Upper lobe of left lung (tissue), 6 donors: Measurements from ENCODE around the gene METTL15. TPM values are rescaled to one million over a fixed set of nuclear protein-coding genes. Genes with fewer than 3 reads are reported as not detected.
"Not testable (repeated sequence)": the region's sequence is repeated elsewhere in the genome, so short reads cannot be mapped to it uniquely, and the experiment has no call there.

Experiments
- ATAC-seq, 2 donors: fragments of 200-7000 bp; cut with Tn5 transposase; one replicate each; pipeline ENCODE4 v1.9.1; 2022; ENCODE audit warnings: mild to moderate bottlenecking in 2 of 2, moderate library complexity in 2 of 2; ENCODE audit not compliant: low FRiP score in 2 of 2
- DNase-seq, 2 donors: peaks; one replicate each; pipeline ENCODE4 v3.0.0-alpha.2; 2019 to 2020
- H3K27ac ChIP-seq, 4 donors: fragments of 200-600 bp; sonication (generic); one replicate each; pipeline ENCODE4 v1.5.1; 2016 to 2019
- H3K27me3 ChIP-seq, 4 donors: fragments of 200-600 bp; sonication (generic); one replicate each; pipeline ENCODE4 v1.5.1; 2017 to 2019
- H3K36me3 ChIP-seq, 4 donors: fragments of 200-600 bp; sonication (generic); one replicate each; pipeline ENCODE4 v1.5.1; 2016 to 2019
- H3K4me1 ChIP-seq, 4 donors: fragments of 200-600 bp; sonication (generic); one replicate each; pipeline ENCODE4 v1.5.1; 2018 to 2019
- H3K4me3 ChIP-seq, 4 donors: fragments of 200-600 bp; sonication (generic); one replicate each; pipeline ENCODE4 v1.5.1; 2017 to 2019; ENCODE audit warnings: mild to moderate bottlenecking in 2 of 4, moderate library complexity in 1 of 4
- H3K9me3 ChIP-seq, 4 donors: fragments of 200-600 bp; sonication (generic); one replicate each; pipeline ENCODE4 v1.5.1; 2018 to 2019
- CTCF ChIP-seq, 6 experiments: fragments of 450-650 bp in 4 of 6; fragments of 200-600 bp in 2 of 6; sonication (generic) in 2 of 6; IDR thresholded peaks; one replicate each; pipeline ENCODE4 v1.5.1; 2016 to 2019; ENCODE audit warnings: antibody characterized with exemption in 6 of 6
- EP300 ChIP-seq, 4 donors: sonication (generic); formaldehyde crosslinking; IDR thresholded peaks; one replicate each; pipeline ENCODE4 v1.5.1; 2017; ENCODE audit warnings: antibody characterized with exemption in 4 of 4, control low read depth in 2 of 4
- POLR2A ChIP-seq, 4 donors: fragments of 450-650 bp; IDR thresholded peaks; one replicate each; pipeline ENCODE4 v1.5.1; 2016 to 2017; ENCODE audit warnings: antibody characterized with exemption in 4 of 4, mild to moderate bottlenecking in 2 of 4
- POLR2AphosphoS5 ChIP-seq, 2 donors: sonication (generic); formaldehyde crosslinking; IDR thresholded peaks; one replicate each; pipeline ENCODE4 v1.5.1; 2017; ENCODE audit warnings: antibody characterized with exemption in 2 of 2
- WGBS, 2 donors: methylation state at CpG; one replicate each; pipeline ENCODE4 v1.1.5; 2017 to 2018; 5-methylcytosine and 5-hydroxymethylcytosine counted together
- total RNA-seq, 6 donors: library from RNA; depleted of rRNA in 4 of 6; stranded (reverse); fragments of >200 nt in 4 of 6; gene quantifications; one replicate each; pipeline versions ENCODE4 v1.1.0 to v1.2.1, GENCODE V29; 2016 to 2021
- donor health status: DM: no; HTN: no; CAD: no; lungs with moderate emphysema.
- donor health status: DM: no; HTN: yes; CAD: no; lungs with severe emphysema.

METTL15 gene
- total RNA-seq, 6 donors from 2014 or later, result 3.0 to 24.1 (median 11.2) TPM

GRCh38 chr11:28315440-28315839, 207.3 kb downstream of the METTL15 start:
- Histone ChIP-seq H3K4me3 (no peak overlapping the region), H3K4me1 (no peaks in the 10 kb centered on the region), H3K36me3 (peaks cover 0 to 10% (median 0%) of the 10 kb centered on the region in 4 donors), H3K27ac (no peak overlapping the region), H3K27me3 (no peaks in the 10 kb centered on the region), H3K9me3 (no peaks in the 10 kb centered on the region)
- 88 to 100% methylated on average over 1 of the region's 1 CpG for whole genome bisulfite sequencing, 2 donors
- no peak for TF ChIP-seq CTCF (IDR thresholded peaks at IDR 0.05)
- no peak for TF ChIP-seq POLR2AphosphoS5 (IDR thresholded peaks at IDR 0.05)
- TF ChIP-seq POLR2A (IDR thresholded peaks at IDR 0.05), result no peak
- TF ChIP-seq EP300 (IDR thresholded peaks at IDR 0.05), result no peak
- ATAC-seq (no peak), DNase-seq (no peak)

- DNase-seq (no peak), ATAC-seq (no peak)
- Histone ChIP-seq H3K4me1 (no peaks in the 10 kb centered on the region), H3K27ac (no peak overlapping the region), H3K9me3 (no peaks in the 10 kb centered on the region), H3K36me3 (peaks cover 0 to 5% (median 0%) of the 10 kb centered on the region in 4 donors), H3K27me3 (no peaks in the 10 kb centered on the region), H3K4me3 (no peak overlapping the region)
- WGBS, 2 donors, result 89 to 92% methylated on average over 3 of the region's 3 CpGs
- TF ChIP-seq POLR2A (IDR thresholded peaks at IDR 0.05) (no peak), POLR2AphosphoS5 (IDR thresholded peaks at IDR 0.05) (no peak), EP300 (IDR thresholded peaks at IDR 0.05) (no peak), CTCF (IDR thresholded peaks at IDR 0.05) (no peak)
These were observed 210.7 kb downstream of the METTL15 start for GRCh38 chr11:28318871-28319270.

- no peak overlapping the region for H3K27ac ChIP-seq
- H3K36me3 ChIP-seq, result no peaks in the 10 kb centered on the region
- TF ChIP-seq EP300 (IDR thresholded peaks at IDR 0.05) (no peak), CTCF (IDR thresholded peaks at IDR 0.05) (no peak), POLR2AphosphoS5 (IDR thresholded peaks at IDR 0.05) (no peak)
- no peaks in the 10 kb centered on the region for H3K9me3 ChIP-seq
- H3K4me1 ChIP-seq, result no peaks in the 10 kb centered on the region
- H3K4me3 ChIP-seq, result no peak overlapping the region
- no peaks in the 10 kb centered on the region for H3K27me3 ChIP-seq
- DNase-seq (no peak), ATAC-seq (no peak)
These were observed 215.4 kb downstream of the METTL15 start for GRCh38 chr11:28323621-28324020.

GRCh38 chr11:28332393-28332792, 224.2 kb downstream of the METTL15 start:
- not testable (repeated sequence) for H3K27me3 ChIP-seq, DNase-seq, ATAC-seq, H3K27ac ChIP-seq, H3K4me3 ChIP-seq, H3K36me3 ChIP-seq, H3K4me1 ChIP-seq, H3K9me3 ChIP-seq
- WGBS, 2 donors, result 94 to 97% methylated on average over 4 of the region's 4 CpGs

GRCh38 chr11:28337701-28338100, 229.5 kb downstream of the METTL15 start:
- H3K36me3 ChIP-seq, result no peaks in the 10 kb centered on the region
- TF ChIP-seq CTCF (IDR thresholded peaks at IDR 0.05), result no peak
- no peak for TF ChIP-seq POLR2A (IDR thresholded peaks at IDR 0.05)
- no peak for TF ChIP-seq POLR2AphosphoS5 (IDR thresholded peaks at IDR 0.05)
- no peak for TF ChIP-seq EP300 (IDR thresholded peaks at IDR 0.05)

More at GRCh38 chr11:28337701-28338100, 229.5 kb downstream of the METTL15 start:
- H3K4me3 ChIP-seq, result no peak overlapping the region
- no peaks in the 10 kb centered on the region for H3K4me1 ChIP-seq
- DNase-seq (no peak), ATAC-seq (no peak)
- peaks cover 5 to 16% (median 5%) of the 10 kb centered on the region in 4 donors for H3K9me3 ChIP-seq
- no peaks in the 10 kb centered on the region for H3K27me3 ChIP-seq
- no peak overlapping the region for H3K27ac ChIP-seq
